A549 (cell line): ENCODE measurements around the gene NXPE4. TPM values are rescaled to one million over a fixed set of nuclear protein-coding genes. Genes with fewer than 3 reads are reported as not detected.

Experiments used
- ATAC-seq, 2 experiments: fragments of 200-7000 bp in 1 of 2; fragments of >200 bp in 1 of 2; cut with Nextera tagmentation in 1 of 2; cut with Tn5 transposase in 1 of 2; 3 replicates each; pipeline versions ENCODE4 v1.8.0 to v1.9.1; 2018 to 2020; ENCODE audit warnings: mild to moderate bottlenecking in 1 of 2, moderate library complexity in 1 of 2
- CTCF ChIA-PET: fragments of 300-600 bp; sonication (Branson Sonifier 250); formaldehyde crosslinking; extraction: SDS; loops from one replicate; lab custom pipeline; 2021; ENCODE audit warnings: antibody characterized with exemption, inconsistent platforms; lab: Yijun Ruan, JAX
- POLR2A ChIA-PET: fragments of 350-600 bp; formaldehyde crosslinking; extraction: SDS; loops from one replicate; lab custom pipeline; 2021; ENCODE audit warnings: antibody characterized with exemption, inconsistent platforms; lab: Yijun Ruan, JAX
- DNase-seq, 2 experiments: peaks; one replicate each; pipeline versions ENCODE4 v3.0.0 to v3.0.0-alpha.2; 2011 to 2016; ENCODE audit warnings: low read depth in 1 of 2, low spot score in 1 of 2
- FAIRE-seq: peaks from 2 replicates; lab custom pipeline; 2011; peaks lifted over from hg19 to GRCh38; lab: Jason Lieb, UNC
- H3K27ac ChIP-seq, 2 experiments: fragments of >200 bp; sonication (Bioruptor Twin); formaldehyde crosslinking; 3 replicates each; pipeline ENCODE4 v1.5.1; 2016 to 2017
- H3K4me1 ChIP-seq: fragments of >200 bp; sonication (Bioruptor Twin); formaldehyde crosslinking; 3 replicates; pipeline ENCODE4 v1.6.1; 2016
- H3K4me2 ChIP-seq: fragments of >200 bp; sonication (Bioruptor Twin); formaldehyde crosslinking; 3 replicates; pipeline ENCODE4 v1.6.1; 2016
- H3K4me3 ChIP-seq: fragments of >200 bp; sonication (Bioruptor Twin); formaldehyde crosslinking; 3 replicates; pipeline ENCODE4 v1.5.1; 2016
- H3K9me3 ChIP-seq: fragments of >200 bp; sonication (Bioruptor Twin); formaldehyde crosslinking; 3 replicates; pipeline ENCODE4 v1.6.1; 2016
- BCL3 ChIP-seq: fragments of >200 bp; sonication (Bioruptor Twin); formaldehyde crosslinking; IDR thresholded peaks from 3 replicates; pipeline ENCODE4 v1.6.1; 2016
- BHLHE40 ChIP-seq: IDR thresholded peaks from 2 replicates; pipeline ENCODE4 v1.6.1; 2012; ENCODE audit warnings: low read depth, low read length, inconsistent platforms
- CTCF ChIP-seq: fragments of >200 bp; sonication (Bioruptor Twin); formaldehyde crosslinking; IDR thresholded peaks from 3 replicates; pipeline ENCODE4 v1.5.1; 2016
- E2F6 ChIP-seq: IDR thresholded peaks from 2 replicates; pipeline ENCODE4 v1.6.1; 2012; ENCODE audit warnings: low read depth, borderline replicate concordance
- ELK1 ChIP-seq: fragments of 150-350 bp; IDR thresholded peaks from 2 replicates; pipeline ENCODE4 v1.6.1; 2014; ENCODE audit warnings: low read depth, mild to moderate bottlenecking, low read length
- EP300 ChIP-seq, 2 experiments: fragments of >200 bp; sonication (Bioruptor Twin); formaldehyde crosslinking; IDR thresholded peaks; 2 replicates in 1 of 2; 3 replicates in 1 of 2; pipeline ENCODE4 v1.6.1; 2016 to 2017
- ESRRA ChIP-seq: fragments of 150-350 bp; IDR thresholded peaks from 2 replicates; pipeline ENCODE4 v1.6.1; 2014; ENCODE audit warnings: mild to moderate bottlenecking, low read length, borderline replicate concordance
- FOSL2 ChIP-seq, 2 experiments: fragments of 450-650 bp in 1 of 2; fragments of >200 bp in 1 of 2; sonication (Bioruptor Twin) in 1 of 2; formaldehyde crosslinking; IDR thresholded peaks; 2 replicates each; pipeline versions ENCODE4 v1.5.0 to v1.6.1; 2016 to 2020; ENCODE audit warnings: mild to moderate bottlenecking in 1 of 2, moderate library complexity in 1 of 2
- FOXS1 ChIP-seq: fragments of 250-450 bp; sonication (Bioruptor Pico); IDR thresholded peaks from 2 replicates; pipeline ENCODE4 v1.5.0; 2020; ENCODE audit warnings: mild to moderate bottlenecking, moderate library complexity
- GATA3 ChIP-seq: IDR thresholded peaks from 2 replicates; pipeline ENCODE4 v1.6.1; 2012; ENCODE audit warnings: borderline replicate concordance
- HDAC2 ChIP-seq: fragments of 200-600 bp; sonication (generic); IDR thresholded peaks from 2 replicates; pipeline ENCODE4 v1.6.1; 2016
- HEYL ChIP-seq: fragments of 250-450 bp; sonication (Bioruptor Pico); IDR thresholded peaks from 2 replicates; pipeline ENCODE4 v1.8.0; 2021; ENCODE audit warnings: mild to moderate bottlenecking, moderate library complexity
- JUN ChIP-seq, 2 experiments: fragments of >200 bp; sonication (Bioruptor Twin); formaldehyde crosslinking; IDR thresholded peaks; 2 replicates in 1 of 2; 3 replicates in 1 of 2; pipeline ENCODE4 v1.6.1; 2016 to 2017
- JUNB ChIP-seq: fragments of >200 bp; sonication (Bioruptor Twin); formaldehyde crosslinking; IDR thresholded peaks from 2 replicates; pipeline ENCODE4 v1.6.1; 2016
- KDM1A ChIP-seq: fragments of 200-600 bp; sonication (generic); IDR thresholded peaks from 2 replicates; pipeline ENCODE4 v1.6.1; 2016; ENCODE audit warnings: low read depth, mild to moderate bottlenecking
- MAFK ChIP-seq: fragments of 450-650 bp; IDR thresholded peaks from 2 replicates; pipeline ENCODE4 v1.6.1; 2014; ENCODE audit not compliant: partially characterized antibody
- MYC ChIP-seq: IDR thresholded peaks from 2 replicates; pipeline ENCODE4 v1.6.1; 2012; ENCODE audit warnings: mild to moderate bottlenecking, inconsistent platforms, low read length, improper control_type of control experiment, borderline replicate concordance
- RARB ChIP-seq: fragments of 250-450 bp; sonication (Bioruptor Pico); IDR thresholded peaks from 2 replicates; pipeline ENCODE4 v1.8.0; 2021; ENCODE audit warnings: mild to moderate bottlenecking, moderate library complexity
- REST ChIP-seq: fragments of 200-600 bp; sonication (generic); IDR thresholded peaks from 2 replicates; pipeline ENCODE4 v1.6.1; 2016; ENCODE audit warnings: antibody characterized with exemption, mild to moderate bottlenecking, moderate library complexity
- RFX5 ChIP-seq: fragments of 450-650 bp; IDR thresholded peaks from 2 replicates; pipeline ENCODE4 v1.7.1; 2014; ENCODE audit warnings: antibody characterized with exemption, mild to moderate bottlenecking, moderate library complexity
- RNF2 ChIP-seq: fragments of 200-600 bp; sonication (generic); IDR thresholded peaks from 2 replicates; pipeline ENCODE4 v1.6.1; 2016; ENCODE audit warnings: low read depth, mild to moderate bottlenecking, antibody characterized with exemption, moderate library complexity, borderline replicate concordance
- SMC3 ChIP-seq: fragments of >200 bp; sonication (Bioruptor Twin); formaldehyde crosslinking; IDR thresholded peaks from 3 replicates; pipeline ENCODE4 v1.6.1; 2018; ENCODE audit warnings: inconsistent platforms
- SREBF2 ChIP-seq: fragments of 450-650 bp; IDR thresholded peaks from 2 replicates; pipeline ENCODE4 v1.6.1; 2014; ENCODE audit warnings: mild to moderate bottlenecking, moderate library complexity
- ZFP36 ChIP-seq: fragments of 450-650 bp; IDR thresholded peaks from 2 replicates; pipeline ENCODE4 v1.6.1; 2014; ENCODE audit warnings: borderline replicate concordance; ENCODE audit not compliant: partially characterized antibody
- WGBS: methylation state at CpG from one replicate; pipeline ENCODE4 v1.1.6; 2017; ENCODE audit errors: missing lambda C conversion rate; 5-methylcytosine and 5-hydroxymethylcytosine counted together
- polyA plus RNA-seq, 4 experiments: library from polyadenylated mRNA; depleted of rRNA in 3 of 4; stranded (reverse); fragments of >200 nt; fragmentation: RNase III in 1 of 4; extraction: RNeasy Plus Mini Kit Qiagen cat#74134 plus additional on column Dnase treatment in 1 of 4; gene quantifications; 2 replicates in 3 of 4; 3 replicates in 1 of 4; pipeline ENCODE4 v1.2.3, GENCODE V29; 2011 to 2017

NXPE4 gene
- polyA plus RNA-seq, 2 of the 4 experiments (the other 2 are of a cell fraction): not detected

GRCh38 chr11:114605370-114605769, 9.8 kb upstream of the NXPE4 start:
- TF ChIP-seq RFX5 (no peak), GATA3 (no peak), RARB (CRISPR knock-in tag) (no peak), BCL3 (no peak), FOSL2 (IDR thresholded peaks at IDR 0.05) (no peak), FOSL2 (CRISPR knock-in tag; IDR thresholded peaks at IDR 0.05) (no peak), JUNB (no peak), SREBF2 (no peak), REST (no peak), JUN (IDR thresholded peaks at IDR 0.05) (no peak), HDAC2 (no peak), FOXS1 (CRISPR knock-in tag) (no peak), ELK1 (no peak), RNF2 (no peak), MAFK (no peak), MYC (no peak), BHLHE40 (no peak), E2F6 (no peak)
- TF ChIP-seq, all 56 proteins: peak for 0
- ATAC-seq: no peak
- DNase-seq: no peak
- H3K27ac ChIP-seq: no peak overlapping the region
- CTCF ChIA-PET: no interaction called here
- no peaks in the 10 kb centered on the region for H3K4me1 ChIP-seq
- H3K4me3 ChIP-seq: no peak overlapping the region
- FAIRE-seq: no peak
- H3K9me3 ChIP-seq: no peaks in the 10 kb centered on the region
- H3K4me2 ChIP-seq: no peak overlapping the region
- POLR2A ChIA-PET: no interaction called here
- 11% methylated on average over 5 of the region's 10 CpGs for WGBS

- WGBS: 5% methylated on average over 3 of the region's 5 CpGs
- POLR2A ChIA-PET: no interaction called here
Observed at GRCh38 chr11:114604886-114605285, 9.3 kb upstream of the NXPE4 start.

More at GRCh38 chr11:114604886-114605285, 9.3 kb upstream of the NXPE4 start:
- no peaks in the 10 kb centered on the region for H3K9me3 ChIP-seq
- no peak for DNase-seq
- no peaks in the 10 kb centered on the region for H3K4me1 ChIP-seq
- no peak overlapping the region for H3K4me2 ChIP-seq
- no peak overlapping the region for H3K4me3 ChIP-seq
- TF ChIP-seq SMC3 (no peak), KDM1A (no peak), EP300 (IDR thresholded peaks at IDR 0.05) (no peak), ESRRA (no peak), HDAC2 (no peak), BHLHE40 (no peak), CTCF (no peak), HEYL (CRISPR knock-in tag) (no peak), ZFP36 (no peak)
- CTCF ChIA-PET: no interaction called here
- FAIRE-seq: no peak
- no peak for ATAC-seq
- H3K27ac ChIP-seq: no peak overlapping the region
